Endothelial cell of umbilical vein (primary cell): Measurements from ENCODE around the gene AXDND1. TPM values are rescaled to one million over a fixed set of nuclear protein-coding genes. Genes with fewer than 3 reads are reported as not detected.

ENCODE experiments used
- BruUV-seq: library from RNA; stranded (reverse); fragments of 400-500 nt; replicated peaks from 2 replicates; lab custom pipeline; 2021; lab: Mats Ljungman, UMichigan
- CTCF ChIA-PET: fragments of 300-600, 350-600 bp; sonication (Branson Sonifier 250); formaldehyde crosslinking; loops from one replicate; lab custom pipeline; 2021; ENCODE audit warnings: antibody characterized with exemption, inconsistent platforms; lab: Charles Lee
- POLR2A ChIA-PET: fragments of 300-600, 350-600 bp; sonication (Branson Sonifier 250); formaldehyde crosslinking; loops from one replicate; lab custom pipeline; 2021; ENCODE audit warnings: antibody characterized with exemption, inconsistent platforms; lab: Charles Lee
- DNase-seq: peaks from one replicate; pipeline ENCODE4 v3.0.0-alpha.2; 2011; ENCODE audit warnings: low read depth, low spot score
- FAIRE-seq: peaks from 2 replicates; lab custom pipeline; 2011; peaks lifted over from hg19 to GRCh38; lab: Jason Lieb, UNC
- H2AFZ ChIP-seq: 2 replicates; pipeline ENCODE4 v1.6.0; 2012; ENCODE audit warnings: low read depth, low read length, control low read depth, inconsistent platforms
- H3K27ac ChIP-seq: 2 replicates; pipeline ENCODE4 v1.5.1; 2011; ENCODE audit warnings: low read depth, mild to moderate bottlenecking, control low read depth, low read length, moderate library complexity; ENCODE audit not compliant: insufficient read depth
- H3K27me3 ChIP-seq, 2 experiments: 2 replicates each; pipeline versions ENCODE4 v1.6.0 to v1.6.1; 2011; ENCODE audit warnings: low read length in 2 of 2, mixed read lengths in 1 of 2; ENCODE audit not compliant: control insufficient read depth in 2 of 2, insufficient read depth in 2 of 2
- H3K36me3 ChIP-seq, 2 experiments: 2 replicates in 1 of 2; 3 replicates in 1 of 2; pipeline ENCODE4 v1.5.1; 2011; ENCODE audit warnings: low read length in 2 of 2, mild to moderate bottlenecking in 1 of 2, moderate library complexity in 1 of 2; ENCODE audit not compliant: control insufficient read depth in 2 of 2, insufficient read depth in 2 of 2; ENCODE audit errors: extremely low read depth in 1 of 2
- H3K4me1 ChIP-seq: 3 replicates; pipeline ENCODE4 v1.5.1; 2011; ENCODE audit warnings: mild to moderate bottlenecking, low read length; ENCODE audit not compliant: control insufficient read depth, insufficient read depth; ENCODE audit errors: extremely low read depth
- H3K4me2 ChIP-seq: 2 replicates; pipeline ENCODE4 v1.6.1; 2011; ENCODE audit warnings: low read length, control low read depth, mixed read lengths; ENCODE audit not compliant: insufficient read depth
- H3K4me3 ChIP-seq, 3 experiments: fragments of 200-600 bp in 1 of 3; sonication (generic), shearing (Covaris generic) in 1 of 3; replicated peaks in 1 of 3; 2 replicates each; pipeline ENCODE4 v1.5.1; 2011 to 2016; ENCODE audit warnings: control low read depth in 3 of 3, low read length in 3 of 3, mild to moderate bottlenecking in 2 of 3, inconsistent platforms in 1 of 3, low read depth in 1 of 3, moderate library complexity in 1 of 3; ENCODE audit not compliant: insufficient read depth in 1 of 3
- H3K79me2 ChIP-seq: 2 replicates; pipeline ENCODE4 v1.6.0; 2012; ENCODE audit warnings: low read length, inconsistent platforms; ENCODE audit not compliant: control insufficient read depth, insufficient read depth
- H3K9ac ChIP-seq: replicated peaks from 2 replicates; pipeline ENCODE3; 2011; ENCODE audit warnings: low read length, control low read depth; ENCODE audit not compliant: insufficient read depth; ENCODE audit errors: extremely low read depth
- H3K9me1 ChIP-seq: replicated peaks from 3 replicates; pipeline ENCODE4 v1.6.0; 2011; ENCODE audit warnings: mild to moderate bottlenecking, low read length; ENCODE audit not compliant: control insufficient read depth, insufficient read depth; ENCODE audit errors: extremely low read depth
- H3K9me3 ChIP-seq: replicated peaks from 2 replicates; pipeline ENCODE4 v1.5.1; 2012; ENCODE audit warnings: low read length, inconsistent platforms; ENCODE audit not compliant: control insufficient read depth, insufficient read depth
- H4K20me1 ChIP-seq: replicated peaks from 2 replicates; pipeline ENCODE3; 2011; ENCODE audit warnings: mild to moderate bottlenecking, low read length; ENCODE audit not compliant: control insufficient read depth, insufficient read depth; ENCODE audit errors: extremely low read depth
- CTCF ChIP-seq, 2 donors: IDR thresholded peaks; 1 replicate in 1 of 2; 2 replicates in 1 of 2; pipeline ENCODE4 v1.5.1; 2011; ENCODE audit warnings: low read length in 2 of 2, mild to moderate bottlenecking in 2 of 2, moderate library complexity in 2 of 2, control low read depth in 1 of 2, inconsistent platforms in 1 of 2, low read depth in 1 of 2; ENCODE audit not compliant: insufficient read depth in 1 of 2; ENCODE audit errors: extremely low read depth in 1 of 2
- EZH2 ChIP-seq: IDR thresholded peaks from 2 replicates; pipeline ENCODE4 v1.6.1; 2012; ENCODE audit warnings: borderline replicate concordance, low read depth, mild to moderate bottlenecking, moderate library complexity, low read length, inconsistent platforms; ENCODE audit not compliant: severe bottlenecking
- FOS ChIP-seq: IDR thresholded peaks from 2 replicates; pipeline ENCODE4 v1.6.1; 2011; ENCODE audit warnings: mild to moderate bottlenecking, low read length, moderate library complexity, borderline replicate concordance; ENCODE audit not compliant: insufficient read depth
- GATA2 ChIP-seq: IDR thresholded peaks from 2 replicates; pipeline ENCODE4 v1.7.0; 2011; ENCODE audit warnings: low read depth, mild to moderate bottlenecking, moderate library complexity, mixed read lengths, low read length; ENCODE audit not compliant: insufficient read length, insufficient read depth
- JUN ChIP-seq: IDR thresholded peaks from 2 replicates; pipeline ENCODE4 v1.6.1; 2011; ENCODE audit warnings: borderline replicate concordance, low read depth; ENCODE audit not compliant: insufficient read length, insufficient read depth
- MAX ChIP-seq: IDR thresholded peaks from 2 replicates; pipeline ENCODE4 v1.6.1; 2011; ENCODE audit not compliant: insufficient read depth, insufficient read length
- MYC ChIP-seq: IDR thresholded peaks from one replicate; pipeline ENCODE4 v1.6.1; 2011; ENCODE audit warnings: mild to moderate bottlenecking, low read depth, low read length
- POLR2A ChIP-seq: IDR thresholded peaks from 2 replicates; pipeline ENCODE4 v1.6.1; 2012; ENCODE audit warnings: low read depth, mild to moderate bottlenecking, control low read depth, low read length
- POLR2AphosphoS5 ChIP-seq: IDR thresholded peaks from 2 replicates; pipeline ENCODE4 v1.6.1; 2012; ENCODE audit warnings: low read depth, mild to moderate bottlenecking, control low read depth, low read length, moderate library complexity; ENCODE audit not compliant: insufficient read depth
- dilution Hi-C: fragments of 300-500 bp; cut with MboI; formaldehyde crosslinking; loops from one replicate; pipeline ENCODE4 v1.15.0; 2019; ENCODE audit warnings: low sequenced_read_pairs; ENCODE audit not compliant: extremely low pct_ligation_motif_present
- intact Hi-C: fragments of 100-400 bp; cut with micrococcal nuclease; formaldehyde crosslinking; loops from one replicate; pipeline ENCODE4 v1.10.0; 2022
- polyA plus RNA-seq, 4 experiments: library from polyadenylated mRNA; depleted of rRNA in 3 of 4; stranded (reverse) in 3 of 4; unstranded in 1 of 4; fragments of >200 nt; gene quantifications; 2 replicates each; pipeline versions ENCODE4 v1.2.1 to v1.2.3, GENCODE V29; 2011 to 2012; ENCODE audit warnings: missing spikeins in 1 of 4
- total RNA-seq: library from RNA; stranded (reverse); gene quantifications from 2 replicates; pipeline ENCODE4 v1.2.3, GENCODE V29; 2021

AXDND1 gene
- total and polyA plus RNA-seq, 2 donors (not counting 3 experiments of a cell fraction or from before 2014, with no cell fraction given): 0.17 TPM; not detected in 1

- FAIRE-seq (no peak), DNase-seq (no peak)
- BruUV-seq: no TSS peak
- H3K9me3 ChIP-seq: no peaks in the 10 kb centered on the region
- no peaks in the 10 kb centered on the region for H3K27me3 ChIP-seq
- H4K20me1 ChIP-seq: no peaks in the 10 kb centered on the region
- H3K9me1 ChIP-seq: no peaks in the 10 kb centered on the region
- no peak overlapping the region for H3K27ac ChIP-seq
- intact Hi-C loops (no loop called here), dilution Hi-C loops (no loop called here)
- H3K9ac ChIP-seq: no peak overlapping the region
- no peak overlapping the region for H3K4me3 ChIP-seq
- POLR2A ChIA-PET: no interaction called here
- no peaks in the 10 kb centered on the region for H3K79me2 ChIP-seq
- CTCF ChIA-PET: no interaction called here
- H3K4me1 ChIP-seq: no peaks in the 10 kb centered on the region
- no peak overlapping the region for H3K4me2 ChIP-seq
- no peaks in the 10 kb centered on the region for H3K36me3 ChIP-seq
- TF ChIP-seq MAX (no peak), JUN (no peak), CTCF (IDR thresholded peaks at IDR 0.05; ENCODE audit: extremely low read depth in 1 of 2, insufficient read depth in 1 of 2, low read depth in 1 of 2, low read length in 2 of 2) (no peak), MYC (no peak), GATA2 (no peak), POLR2A (no peak), POLR2AphosphoS5 (no peak), FOS (no peak), EZH2 (no peak)
- H2AFZ ChIP-seq: no peak overlapping the region
Measured at GRCh38 chr1:179509384-179509783, 143.6 kb downstream of the AXDND1 start.
